K562 (cell line): ENCODE results near the gene JAG2. TPM values are rescaled to one million over a fixed set of nuclear protein-coding genes. Genes with fewer than 3 reads are reported as not detected.

Experiments used
- ATAC-seq: fragments of 200-7000 bp; cut with Tn5 transposase; 3 replicates; pipeline ENCODE4 v1.9.1; 2020; ENCODE audit warnings: moderate library complexity
- BruUV-seq: library from RNA; stranded (reverse); fragments of 400-500 nt; replicated peaks from 2 replicates; lab custom pipeline; 2021; lab: Mats Ljungman, UMichigan
- CTCF ChIA-PET: fragments of 300-600 bp; formaldehyde crosslinking; extraction: SDS; loops from one replicate; lab custom pipeline; 2021; ENCODE audit warnings: low intra/inter-chr PET ratio; lab: Yijun Ruan, JAX
- POLR2A ChIA-PET: fragments of 300-600, 350-650 bp; sonication (Branson Sonifier 250); formaldehyde crosslinking; extraction: SDS; loops from one replicate; lab custom pipeline; 2021; ENCODE audit warnings: antibody characterized with exemption, inconsistent platforms; lab: Yijun Ruan, JAX
- DNase-seq, 4 experiments: peaks; one replicate each; pipeline versions ENCODE4 v3.0.0 to v3.0.0-alpha.2; 2011 to 2018; ENCODE audit warnings: low spot score in 3 of 4, mixed read lengths in 3 of 4; ENCODE audit errors: extremely low read depth in 1 of 4
- FAIRE-seq: peaks from 2 replicates; lab custom pipeline; 2011; peaks lifted over from hg19 to GRCh38; lab: Jason Lieb, UNC
- H2AFZ ChIP-seq: 2 replicates; pipeline ENCODE4 v1.6.0; 2011; ENCODE audit warnings: low read depth, low read length, control low read depth, inconsistent platforms
- H3K27ac ChIP-seq: fragments of 200-600 bp; 3 replicates; pipeline ENCODE4 v1.8.0; 2011; ENCODE audit warnings: low read depth, mild to moderate bottlenecking, control low read depth, inconsistent platforms, low read length, moderate library complexity, mixed read lengths; ENCODE audit errors: extremely low read depth
- H3K27me3 ChIP-seq, 2 experiments: fragments of 300-600 bp in 1 of 2; 2 replicates in 1 of 2; 3 replicates in 1 of 2; pipeline versions ENCODE4 v1.6.0 to v1.8.0; 2011; ENCODE audit warnings: inconsistent platforms in 2 of 2, low read length in 2 of 2, mild to moderate bottlenecking in 1 of 2, mixed read lengths in 1 of 2, moderate library complexity in 1 of 2; ENCODE audit not compliant: control insufficient read depth in 2 of 2, insufficient read depth in 2 of 2
- H3K36me3 ChIP-seq: fragments of 300-600 bp; 3 replicates; pipeline ENCODE4 v1.8.0; 2011; ENCODE audit warnings: mild to moderate bottlenecking, low read length, inconsistent platforms; ENCODE audit not compliant: control insufficient read depth, insufficient read depth
- H3K4me1 ChIP-seq, 2 experiments: fragments of 200-600 bp in 1 of 2; replicated peaks in 1 of 2; 2 replicates in 1 of 2; 3 replicates in 1 of 2; pipeline versions ENCODE4 v1.5.1 to v1.8.0; 2011; ENCODE audit warnings: inconsistent platforms in 2 of 2, low read length in 2 of 2, mild to moderate bottlenecking in 1 of 2, mixed read lengths in 1 of 2, moderate library complexity in 1 of 2; ENCODE audit not compliant: control insufficient read depth in 2 of 2, insufficient read depth in 2 of 2
- H3K4me2 ChIP-seq: 2 replicates; pipeline ENCODE4 v1.6.1; 2011; ENCODE audit warnings: low read length, control low read depth, inconsistent platforms, mixed read lengths; ENCODE audit not compliant: insufficient read depth
- H3K4me3 ChIP-seq: fragments of 200-600 bp; sonication (generic), shearing (Covaris generic); 2 replicates; pipeline ENCODE4 v1.5.1; 2016; ENCODE audit warnings: control low read depth, inconsistent platforms
- H3K79me2 ChIP-seq: fragments of 200-600 bp; 3 replicates; pipeline ENCODE4 v1.8.0; 2011; ENCODE audit warnings: low read length, inconsistent platforms; ENCODE audit not compliant: control insufficient read depth, insufficient read depth
- H3K9ac ChIP-seq, 2 experiments: 2 replicates each; pipeline versions ENCODE4 v1.6.0 to v1.6.1; 2011; ENCODE audit warnings: low read depth in 2 of 2, low read length in 2 of 2, control low read depth in 1 of 2, inconsistent platforms in 1 of 2, mild to moderate bottlenecking in 1 of 2, mixed read lengths in 1 of 2; ENCODE audit not compliant: insufficient read depth in 1 of 2
- H3K9me1 ChIP-seq: one replicate; pipeline ENCODE4 v1.6.0; 2011; ENCODE audit warnings: inconsistent platforms, mild to moderate bottlenecking, low read length, moderate library complexity; ENCODE audit not compliant: control insufficient read depth, insufficient read depth
- H3K9me3 ChIP-seq: replicated peaks from 2 replicates; pipeline ENCODE4 v1.5.1; 2011; ENCODE audit warnings: low read depth, low read length, inconsistent platforms; ENCODE audit not compliant: control insufficient read depth, insufficient read depth
- H4K20me1 ChIP-seq: replicated peaks from 2 replicates; pipeline ENCODE4 v1.6.1; 2011; ENCODE audit warnings: low read length, inconsistent platforms, mixed read lengths; ENCODE audit not compliant: control insufficient read depth, insufficient read depth
- IRF2 ChIP-seq: sonication (generic); formaldehyde crosslinking; IDR thresholded peaks from 2 replicates; pipeline ENCODE4 v1.8.1; 2022; ENCODE audit warnings: mild to moderate bottlenecking, missing genetic modification reagents
- STAT5A ChIP-seq: IDR thresholded peaks from 2 replicates; pipeline ENCODE4 v1.6.1; 2012; ENCODE audit warnings: low read length, inconsistent platforms, borderline replicate concordance
- TAF7 ChIP-seq: fragments of 450-650 bp; IDR thresholded peaks from 2 replicates; pipeline ENCODE4 v1.6.1; 2016; ENCODE audit warnings: missing genetic modification characterization, missing compliant biosample characterization
- ZMIZ1 ChIP-seq, 2 experiments: fragments of 150-350 bp in 1 of 2; IDR thresholded peaks; 2 replicates each; pipeline ENCODE4 v1.6.1; 2012 to 2016; ENCODE audit warnings: low read depth in 2 of 2, low read length in 2 of 2, mild to moderate bottlenecking in 1 of 2, moderate library complexity in 1 of 2
- ZNF253 ChIP-seq: fragments of 250-450 bp; sonication (Bioruptor Pico); conservative IDR thresholded peaks from 2 replicates; pipeline ENCODE4 v1.6.1; 2021; ENCODE audit warnings: mild to moderate bottlenecking
- ZNF408 ChIP-seq: fragments of 250-450 bp; sonication (Bioruptor Pico); IDR thresholded peaks from 2 replicates; pipeline ENCODE4 v1.4.0; 2020; ENCODE audit warnings: low read depth, mild to moderate bottlenecking, moderate library complexity
- ZNF644 ChIP-seq: fragments of 200-800 bp; sonication (Bioruptor generic); IDR thresholded peaks from 2 replicates; pipeline ENCODE4 v1.6.1; 2016; ENCODE audit warnings: low read depth, missing genetic modification characterization, missing compliant biosample characterization
- WGBS: fragments of 100-300 bp; shearing (Covaris generic); methylation state at CpG from one replicate; pipeline ENCODE4 v1.1.6; 2016; ENCODE audit warnings: low coverage, mixed read lengths; ENCODE audit not compliant: insufficient coverage; ENCODE audit errors: missing lambda C conversion rate; 5-methylcytosine and 5-hydroxymethylcytosine counted together
- in situ Hi-C: fragments of 300-500 bp; cut with MboI; formaldehyde crosslinking; loops from 4 replicates; pipeline ENCODE4 v1.15.0; 2018; ENCODE audit warnings: inconsistent platforms, mixed read lengths
- intact Hi-C: fragments of 100-400 bp; cut with micrococcal nuclease; formaldehyde crosslinking; loops from 2 replicates; pipeline ENCODE4 v1.14.2; 2022
- polyA plus RNA-seq, 8 experiments: library from polyadenylated mRNA; depleted of rRNA in 4 of 8; stranded (reverse) in 5 of 8; unstranded in 3 of 8; fragments of >200 nt; fragmentation: Nextera tagmentation in 2 of 8; fragmentation: Illumina TruSeq in 1 of 8; extraction: Ambion mirVana in 2 of 8; extraction: Trizol in 1 of 8; gene quantifications; 2 replicates each; pipeline versions ENCODE4 v1.2.1 to v1.2.3, GENCODE V29; 2011 to 2014; ENCODE audit warnings: inconsistent platforms in 1 of 8, missing spikeins in 1 of 8
- total RNA-seq, 7 experiments: library from RNA; depleted of rRNA in 6 of 7; stranded (reverse); fragments of >200 nt in 6 of 7; fragmentation: Illumina TruSeq in 2 of 7; extraction: Trizol in 2 of 7; gene quantifications; 2 replicates each; pipeline versions ENCODE4 v1.2.1 to v1.2.3, GENCODE V29; 2011 to 2021; ENCODE audit warnings: low replicate concordance in 1 of 7
- TF ChIP-seq, protein P1 (sequence below): fragments of 450-650 bp; formaldehyde crosslinking; IDR thresholded peaks from 2 replicates; pipeline ENCODE4 v1.4.0; 2020; ENCODE audit warnings: mild to moderate bottlenecking, moderate library complexity

Gene JAG2
- total and polyA plus RNA-seq, 9 of the 15 experiments (the other 6 are each of a cell fraction or from before 2014, with no cell fraction given) = 0.25 to 48.4 (median 8.6) TPM

DNA sequence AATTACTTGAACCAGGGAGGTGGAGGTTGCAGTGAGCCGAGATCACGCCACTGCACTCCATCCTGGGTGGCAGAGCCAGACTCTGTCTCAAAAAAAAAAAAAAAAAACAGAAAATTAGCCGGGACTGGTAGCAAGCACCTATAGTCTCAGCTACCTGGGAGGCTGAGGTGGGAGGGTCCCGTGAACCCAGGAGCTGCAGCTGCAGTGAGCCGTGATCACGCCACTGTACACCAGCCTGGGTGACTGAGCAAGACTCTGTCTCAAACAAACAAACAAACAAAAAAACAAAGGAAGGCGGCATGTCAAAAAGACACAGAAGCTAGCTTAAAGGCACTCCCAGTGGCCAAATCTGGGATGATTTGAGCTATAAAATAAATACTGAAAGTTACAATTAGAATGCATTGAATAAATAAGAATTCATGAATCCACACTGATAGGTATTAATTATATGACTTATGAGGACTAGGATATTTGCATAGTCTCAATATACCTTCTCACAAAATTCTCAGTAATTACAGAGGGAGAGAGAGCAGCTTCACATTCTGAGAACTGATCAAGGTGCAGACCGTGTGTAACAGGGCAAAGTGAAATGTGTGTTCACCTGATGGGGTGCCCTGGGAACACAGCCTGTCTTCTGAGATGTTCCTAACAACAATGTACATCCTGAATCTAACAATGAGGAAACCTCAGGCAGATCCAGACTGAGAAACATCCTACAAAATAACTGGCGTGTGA lies 60.6 kb downstream of the JAG2 start:
- BruUV-seq = no TSS peak
- H3K9ac ChIP-seq = no peak overlapping the region
- no peak overlapping the region for H3K4me3 ChIP-seq
- H3K9me3 ChIP-seq = no peaks in the 10 kb centered on the region; the same call in 1 of the 2 replicates
- H3K79me2 ChIP-seq = no peaks in the 10 kb centered on the region
- H2AFZ ChIP-seq = no peak overlapping the region
- CTCF ChIA-PET = no interaction called here
- intact Hi-C loops = no loop called here
- H3K4me1 ChIP-seq = no peaks in the 10 kb centered on the region
- in situ Hi-C loops = no loop called here
- WGBS = 4% methylated on average over 7 of the region's 9 CpGs
- TF ChIP-seq ZNF644 (tag) = no peak
- no peaks in the 10 kb centered on the region for H3K9me1 ChIP-seq
- no peak overlapping the region for H3K27ac ChIP-seq
- DNase-seq (no peak), FAIRE-seq (no peak), ATAC-seq (no peak)
- H3K36me3 ChIP-seq = no peaks in the 10 kb centered on the region
- H3K4me2 ChIP-seq = no peak overlapping the region
- peaks cover 6 to 8% of the 10 kb centered on the region in 2 experiments; a peak in 4 of 5 replicates for H3K27me3 ChIP-seq
- H4K20me1 ChIP-seq = no peaks in the 10 kb centered on the region
- POLR2A ChIA-PET = interaction anchor here (0.6 kb wide), 1 partner anchor 10 kb away, joined by 3 read pairs; no protein-coding TSS in a partner anchor

- WGBS = 8% methylated on average over 7 of the region's 7 CpGs
- ChIA-PET CTCF (no interaction called here), POLR2A (interaction anchor here (0.6 kb wide), 1 partner anchor 10 kb away, joined by 3 read pairs; no protein-coding TSS in a partner anchor)
- Histone ChIP-seq H3K4me1 (no peaks in the 10 kb centered on the region), H2AFZ (no peak overlapping the region), H3K9me3 (no peaks in the 10 kb centered on the region; the same call in 1 of the 2 replicates), H3K9me1 (no peaks in the 10 kb centered on the region), H3K4me3 (no peak overlapping the region), H4K20me1 (no peaks in the 10 kb centered on the region), H3K27ac (no peak overlapping the region), H3K36me3 (no peaks in the 10 kb centered on the region), H3K9ac (no peak overlapping the region), H3K4me2 (no peak overlapping the region), H3K27me3 (peaks cover 7 to 10% of the 10 kb centered on the region in 2 experiments; a peak in 4 of 5 replicates), H3K79me2 (no peaks in the 10 kb centered on the region)
- BruUV-seq = no TSS peak
- FAIRE-seq = no peak
- ATAC-seq = no peak
- DNase-seq = no peak
- in situ Hi-C loops (no loop called here), intact Hi-C loops (no loop called here)
- TF ChIP-seq IRF2 (CRISPR knock-in tag) = no peak
- no peak for TF ChIP-seq TAF7
- TF ChIP-seq ZNF253 (CRISPR knock-in tag) = no peak
- TF ChIP-seq, protein P1, sequence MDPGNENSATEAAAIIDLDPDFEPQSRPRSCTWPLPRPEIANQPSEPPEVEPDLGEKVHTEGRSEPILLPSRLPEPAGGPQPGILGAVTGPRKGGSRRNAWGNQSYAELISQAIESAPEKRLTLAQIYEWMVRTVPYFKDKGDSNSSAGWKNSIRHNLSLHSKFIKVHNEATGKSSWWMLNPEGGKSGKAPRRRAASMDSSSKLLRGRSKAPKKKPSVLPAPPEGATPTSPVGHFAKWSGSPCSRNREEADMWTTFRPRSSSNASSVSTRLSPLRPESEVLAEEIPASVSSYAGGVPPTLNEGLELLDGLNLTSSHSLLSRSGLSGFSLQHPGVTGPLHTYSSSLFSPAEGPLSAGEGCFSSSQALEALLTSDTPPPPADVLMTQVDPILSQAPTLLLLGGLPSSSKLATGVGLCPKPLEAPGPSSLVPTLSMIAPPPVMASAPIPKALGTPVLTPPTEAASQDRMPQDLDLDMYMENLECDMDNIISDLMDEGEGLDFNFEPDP (CRISPR knock-in tag) = no peak
- TF ChIP-seq ZNF408 (CRISPR knock-in tag) = no peak
- no peak for TF ChIP-seq STAT5A
- TF ChIP-seq ZMIZ1 (IDR thresholded peaks at IDR 0.05; ENCODE audit: low read depth in 2 of 2, low read length in 2 of 2) = no peak
These were observed 61.2 kb downstream of the JAG2 start for GRCh38 chr14:105107351-105107750.
